Lung (tissue), 12 donors: ENCODE data around the gene BCAS3. TPM values are rescaled to one million over a fixed set of nuclear protein-coding genes. Genes with fewer than 3 reads are reported as not detected.

Experiments
- ATAC-seq: fragments of 200-7000 bp; cut with Tn5 transposase; one replicate; pipeline ENCODE4 v1.9.1; 2020; ENCODE audit warnings: moderate number of reproducible peaks; ENCODE audit not compliant: insufficient read depth, low FRiP score
- DNase-seq, 3 donors: peaks; one replicate each; pipeline ENCODE4 v3.0.0-alpha.2; 2013 to 2017
- H3K27ac ChIP-seq, 2 donors: one replicate each; pipeline ENCODE4 v1.5.1; 2013; ENCODE audit warnings: mild to moderate bottlenecking in 2 of 2, moderate library complexity in 2 of 2, control low read depth in 1 of 2, inconsistent platforms in 1 of 2, low read depth in 1 of 2, low read length in 1 of 2
- H3K27me3 ChIP-seq, 3 donors: one replicate each; pipeline ENCODE4 v1.5.1; 2013; ENCODE audit warnings: low read length in 2 of 3; ENCODE audit not compliant: control insufficient read depth in 3 of 3, insufficient read depth in 3 of 3
- H3K36me3 ChIP-seq, 4 donors: one replicate each; pipeline ENCODE4 v1.5.1; 2013; ENCODE audit warnings: low read length in 4 of 4, mild to moderate bottlenecking in 1 of 4, moderate library complexity in 1 of 4; ENCODE audit not compliant: control insufficient read depth in 4 of 4, insufficient read depth in 4 of 4
- H3K4me1 ChIP-seq, 5 donors: one replicate each; pipeline ENCODE4 v1.5.1; 2013; ENCODE audit warnings: low read length in 5 of 5, mild to moderate bottlenecking in 2 of 5, moderate library complexity in 1 of 5; ENCODE audit not compliant: control insufficient read depth in 5 of 5, insufficient read depth in 5 of 5
- H3K4me3 ChIP-seq: one replicate; pipeline ENCODE4 v1.5.1; 2013; ENCODE audit warnings: mild to moderate bottlenecking, control low read depth, moderate library complexity
- H3K9ac ChIP-seq, 2 donors: one replicate each; pipeline ENCODE4 v1.5.1; 2013; ENCODE audit warnings: low read length in 2 of 2, control low read depth in 1 of 2; ENCODE audit not compliant: insufficient read depth in 1 of 2
- H3K9me3 ChIP-seq, 4 donors: one replicate each; pipeline ENCODE4 v1.5.1; 2013; ENCODE audit warnings: low read length in 3 of 4, mild to moderate bottlenecking in 1 of 4, moderate library complexity in 1 of 4; ENCODE audit not compliant: control insufficient read depth in 4 of 4, insufficient read depth in 3 of 4
- CTCF ChIP-seq: IDR thresholded peaks from 2 replicates; pipeline ENCODE4 v1.5.1; 2012; ENCODE audit warnings: mild to moderate bottlenecking; ENCODE audit errors: control extremely low read depth, extremely low read depth
- WGBS, 2 donors: extraction: QIAGEN DNeasy Blood & Tissue Kit; methylation state at CpG; one replicate each; pipeline ENCODE4 v1.1.7; 2013; 5-methylcytosine and 5-hydroxymethylcytosine counted together
- polyA plus RNA-seq, 2 donors: library from polyadenylated mRNA; stranded (reverse); fragments of 200-250 nt; gene quantifications; one replicate each; pipeline ENCODE4 v1.2.1, GENCODE V29; 2013
- total RNA-seq, 2 donors: library from RNA; depleted of rRNA in 1 of 2; stranded (reverse); fragments of >200 nt in 1 of 2; gene quantifications; one replicate each; pipeline ENCODE4 v1.2.1, GENCODE V29; 2014 to 2021
- donor health status: control.
- donor health status: control.
- donor health status: Bipolar disorder and iron deficiency.
- donor health status: healthy.
- donor health status: DM: yes; HTN: yes; CAD: no.

Gene BCAS3
- total and polyA plus RNA-seq, 4 donors = 4.0 to 101 (median 20.3) TPM

- no peaks in the 10 kb centered on the region for H3K36me3 ChIP-seq
These were observed 590.2 kb downstream of the BCAS3 start for GRCh38 chr17:61267847-61268246.

GRCh38 chr17:61275395-61275794 lies 597.7 kb downstream of the BCAS3 start:
- Histone ChIP-seq H3K36me3 (no peaks in the 10 kb centered on the region), H3K4me3 (no peak overlapping the region), H3K9ac (no peak overlapping the region), H3K9me3 (no peaks in the 10 kb centered on the region), H3K4me1 (peaks cover 0 to 8% (median 0%) of the 10 kb centered on the region in 5 donors), H3K27ac (no peak overlapping the region), H3K27me3 (no peaks in the 10 kb centered on the region)
- WGBS, 2 donors = 98% methylated on average over 5 of the region's 5 CpGs
- DNase-seq (no peak), ATAC-seq (no peak)
- TF ChIP-seq CTCF = no peak

More at GRCh38 chr17:61267847-61268246, 590.2 kb downstream of the BCAS3 start:
- WGBS, 2 donors = 92 to 96% methylated on average over 5 of the region's 5 CpGs
- ATAC-seq (no peak), DNase-seq (no peak)
- no peak overlapping the region for H3K27ac ChIP-seq
- H3K27me3 ChIP-seq = no peaks in the 10 kb centered on the region
- peaks cover 0 to 8% (median 0%) of the 10 kb centered on the region in 5 donors for H3K4me1 ChIP-seq
- no peak overlapping the region for H3K9ac ChIP-seq
- no peak for TF ChIP-seq CTCF
- H3K9me3 ChIP-seq = no peaks in the 10 kb centered on the region
- no peak overlapping the region for H3K4me3 ChIP-seq

- WGBS, 2 donors = 97 to 100% methylated on average over 2 of the region's 2 CpGs
These were observed 599.2 kb downstream of the BCAS3 start for GRCh38 chr17:61276806-61277205.

More at GRCh38 chr17:61276806-61277205, 599.2 kb downstream of the BCAS3 start:
- ATAC-seq = no peak
- Histone ChIP-seq H3K36me3 (no peaks in the 10 kb centered on the region), H3K4me3 (no peak overlapping the region), H3K9ac (no peak overlapping the region), H3K9me3 (no peaks in the 10 kb centered on the region), H3K27ac (no peak overlapping the region), H3K4me1 (peaks cover 0 to 8% (median 0%) of the 10 kb centered on the region in 5 donors), H3K27me3 (no peaks in the 10 kb centered on the region)
- no peak for DNase-seq
- no peak for TF ChIP-seq CTCF
